LNCAP (cell line): ENCODE measurements around the gene BLACAT1.

Experiments
- CTCF ChIP-seq: fragments of 450-650 bp; IDR thresholded peaks from 2 replicates; pipeline ENCODE4 v1.5.1; 2017; ENCODE audit warnings: mild to moderate bottlenecking

The BLACAT1 gene

GRCh38 chr1:205429762-205430695 lies 25.8 kb downstream of the BLACAT1 start:
- no peak for TF ChIP-seq CTCF

- no peak for TF ChIP-seq CTCF
Measured at GRCh38 chr1:205424901-205425600, 30.8 kb downstream of the BLACAT1 start.

- no peak for TF ChIP-seq CTCF
Measured at GRCh38 chr1:205423814-205424399, 31.9 kb downstream of the BLACAT1 start.

- peak; percentile 52 for TF ChIP-seq CTCF
Measured at GRCh38 chr1:205422993-205423642, 32.7 kb downstream of the BLACAT1 start.

- TF ChIP-seq CTCF: no peak
Measured at GRCh38 chr1:205421798-205422197, 34.0 kb downstream of the BLACAT1 start, which contains the start of gene LEMD1. Gene LEMD1, minus strand, starts transcription at chr1:205422056. Its CDS starts 1,520 bp downstream, at chr1:205420536.

- TF ChIP-seq CTCF: no peak
Measured at GRCh38 chr1:205420938-205421337, 34.9 kb downstream of the BLACAT1 start.
